Smooth muscle cell (in vitro differentiated cells): ENCODE results near the gene CSF2RB. TPM values are rescaled to one million over a fixed set of nuclear protein-coding genes. Genes with fewer than 3 reads are reported as not detected.

Experiments used
- DNase-seq: peaks from one replicate; lab custom pipeline; 2025; ENCODE audit not compliant: unreplicated experiment; lab: John Stamatoyannopoulos, UW
- H2AFZ ChIP-seq: fragments of 200-600 bp; sonication (generic); 2 replicates; pipeline ENCODE4 v1.6.0; 2016; ENCODE audit warnings: antibody characterized with exemption, low read depth, mild to moderate bottlenecking
- H3F3A ChIP-seq: fragments of 200-600 bp; sonication (generic); 2 replicates; pipeline ENCODE4 v1.6.0; 2017; ENCODE audit warnings: antibody characterized with exemption, low read depth
- H3K27ac ChIP-seq: fragments of 200-600 bp; sonication (generic); 2 replicates; pipeline ENCODE4 v1.5.1; 2016; ENCODE audit warnings: low read depth, mild to moderate bottlenecking
- H3K27me3 ChIP-seq: fragments of 200-600 bp; sonication (generic); 2 replicates; pipeline ENCODE4 v1.6.1; 2016; ENCODE audit warnings: low read depth, mild to moderate bottlenecking
- H3K36me3 ChIP-seq: fragments of 200-600 bp; sonication (generic); 2 replicates; pipeline ENCODE4 v1.5.1; 2016; ENCODE audit warnings: low read depth
- H3K4me1 ChIP-seq: fragments of 200-600 bp; sonication (generic); 2 replicates; pipeline ENCODE4 v1.5.1; 2016; ENCODE audit warnings: low read depth
- H3K4me2 ChIP-seq: fragments of 200-600 bp; sonication (generic); 2 replicates; pipeline ENCODE4 v1.6.0; 2016; ENCODE audit warnings: mild to moderate bottlenecking
- H3K4me3 ChIP-seq: fragments of 200-600 bp; sonication (generic); 2 replicates; pipeline ENCODE4 v1.5.1; 2016; ENCODE audit warnings: mild to moderate bottlenecking
- H3K79me2 ChIP-seq: fragments of 200-600 bp; sonication (generic); 2 replicates; pipeline ENCODE4 v1.6.0; 2016; ENCODE audit warnings: low read depth, mild to moderate bottlenecking
- H3K9ac ChIP-seq: fragments of 200-600 bp; sonication (generic); 2 replicates; pipeline ENCODE4 v1.6.0; 2016; ENCODE audit warnings: low read depth
- H3K9me3 ChIP-seq: fragments of 200-600 bp; sonication (generic); replicated peaks from 2 replicates; pipeline ENCODE4 v1.5.1; 2016; ENCODE audit warnings: low read depth
- H4K20me1 ChIP-seq: fragments of 200-600 bp; sonication (generic); 2 replicates; pipeline ENCODE4 v1.6.0; 2016; ENCODE audit warnings: low read depth
- WGBS: methylation state at CpG from one replicate; pipeline ENCODE4 v1.1.7; 2016; ENCODE audit warnings: low lambda C conversion rate; 5-methylcytosine and 5-hydroxymethylcytosine counted together
- polyA plus RNA-seq: library from polyadenylated mRNA; unstranded; fragments of >200 nt; fragmentation: Nextera tagmentation; extraction: Ambion mirVana; gene quantifications from 2 replicates; pipeline ENCODE4 v1.2.1, GENCODE V29; 2016
- total RNA-seq: library from RNA; depleted of rRNA; stranded (reverse); fragments of >200 nt; gene quantifications from 2 replicates; pipeline ENCODE4 v1.2.3, GENCODE V29; 2014
- TF ChIP-seq, protein P1 (sequence below): fragments of 200-600 bp; sonication (generic); IDR thresholded peaks from 2 replicates; pipeline ENCODE4 v1.5.1; 2017; ENCODE audit warnings: borderline replicate concordance, mild to moderate bottlenecking, antibody characterized with exemption; ENCODE audit not compliant: insufficient read depth, poor library complexity, severe bottlenecking

CSF2RB gene
- total and polyA plus RNA-seq, 2 experiments from 2014 or later = 0.43 TPM; not detected in 1

DNA sequence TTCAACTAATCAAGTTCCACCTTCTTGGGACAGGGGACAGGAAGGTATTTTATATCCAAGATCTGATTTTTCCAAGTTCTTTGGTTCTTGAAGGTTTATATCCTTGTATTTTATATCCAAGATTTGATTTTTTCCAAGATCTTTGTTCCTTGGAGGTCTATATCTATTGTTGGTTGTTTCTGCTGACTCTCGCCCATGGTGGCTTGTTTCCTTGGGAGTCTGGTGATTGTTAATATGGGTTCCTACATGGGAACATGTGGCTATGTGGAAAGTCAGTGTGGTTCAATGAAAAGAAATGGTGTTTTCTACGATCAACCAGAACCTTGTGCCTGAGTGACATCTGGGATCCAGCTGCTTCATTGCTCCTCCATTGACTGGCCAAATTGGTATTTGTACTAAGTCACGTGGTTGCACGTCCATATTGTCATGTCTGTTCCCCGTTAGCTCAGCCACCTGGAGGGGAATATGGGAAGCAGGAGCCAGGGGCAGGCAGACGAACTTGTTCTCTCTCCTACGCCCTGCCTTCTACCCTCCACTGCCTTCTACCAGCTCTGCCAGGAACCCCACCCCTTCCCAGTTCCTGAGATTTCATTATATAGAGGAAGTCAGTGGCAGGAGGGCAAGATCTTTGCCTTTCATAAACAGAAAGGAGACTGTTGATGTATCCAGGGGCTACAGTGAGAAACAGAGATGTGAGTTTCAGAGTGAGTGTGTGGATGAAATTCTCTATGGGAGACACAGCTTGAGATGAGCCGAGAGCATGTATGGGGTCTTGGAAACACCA is 11.1 kb upstream of the CSF2RB start:
- peaks cover 4% of the 10 kb centered on the region for H3K27me3 ChIP-seq
- no peaks in the 10 kb centered on the region for H3K4me1 ChIP-seq
- no peaks in the 10 kb centered on the region for H3K36me3 ChIP-seq
- H3K27ac ChIP-seq = no peak overlapping the region
- no peak for DNase-seq
- no peak overlapping the region for H3K9ac ChIP-seq
- H3K4me3 ChIP-seq = no peak overlapping the region
- H3F3A ChIP-seq = no peaks in the 10 kb centered on the region
- H2AFZ ChIP-seq = no peak overlapping the region
- no peaks in the 10 kb centered on the region for H3K79me2 ChIP-seq
- no peaks in the 10 kb centered on the region for H4K20me1 ChIP-seq
- no peaks in the 10 kb centered on the region for H3K9me3 ChIP-seq
- no peak overlapping the region for H3K4me2 ChIP-seq
- WGBS = 86% methylated on average over 8 of the region's 8 CpGs
- TF ChIP-seq, protein P1, sequence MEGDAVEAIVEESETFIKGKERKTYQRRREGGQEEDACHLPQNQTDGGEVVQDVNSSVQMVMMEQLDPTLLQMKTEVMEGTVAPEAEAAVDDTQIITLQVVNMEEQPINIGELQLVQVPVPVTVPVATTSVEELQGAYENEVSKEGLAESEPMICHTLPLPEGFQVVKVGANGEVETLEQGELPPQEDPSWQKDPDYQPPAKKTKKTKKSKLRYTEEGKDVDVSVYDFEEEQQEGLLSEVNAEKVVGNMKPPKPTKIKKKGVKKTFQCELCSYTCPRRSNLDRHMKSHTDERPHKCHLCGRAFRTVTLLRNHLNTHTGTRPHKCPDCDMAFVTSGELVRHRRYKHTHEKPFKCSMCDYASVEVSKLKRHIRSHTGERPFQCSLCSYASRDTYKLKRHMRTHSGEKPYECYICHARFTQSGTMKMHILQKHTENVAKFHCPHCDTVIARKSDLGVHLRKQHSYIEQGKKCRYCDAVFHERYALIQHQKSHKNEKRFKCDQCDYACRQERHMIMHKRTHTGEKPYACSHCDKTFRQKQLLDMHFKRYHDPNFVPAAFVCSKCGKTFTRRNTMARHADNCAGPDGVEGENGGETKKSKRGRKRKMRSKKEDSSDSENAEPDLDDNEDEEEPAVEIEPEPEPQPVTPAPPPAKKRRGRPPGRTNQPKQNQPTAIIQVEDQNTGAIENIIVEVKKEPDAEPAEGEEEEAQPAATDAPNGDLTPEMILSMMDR = no peak

DNA sequence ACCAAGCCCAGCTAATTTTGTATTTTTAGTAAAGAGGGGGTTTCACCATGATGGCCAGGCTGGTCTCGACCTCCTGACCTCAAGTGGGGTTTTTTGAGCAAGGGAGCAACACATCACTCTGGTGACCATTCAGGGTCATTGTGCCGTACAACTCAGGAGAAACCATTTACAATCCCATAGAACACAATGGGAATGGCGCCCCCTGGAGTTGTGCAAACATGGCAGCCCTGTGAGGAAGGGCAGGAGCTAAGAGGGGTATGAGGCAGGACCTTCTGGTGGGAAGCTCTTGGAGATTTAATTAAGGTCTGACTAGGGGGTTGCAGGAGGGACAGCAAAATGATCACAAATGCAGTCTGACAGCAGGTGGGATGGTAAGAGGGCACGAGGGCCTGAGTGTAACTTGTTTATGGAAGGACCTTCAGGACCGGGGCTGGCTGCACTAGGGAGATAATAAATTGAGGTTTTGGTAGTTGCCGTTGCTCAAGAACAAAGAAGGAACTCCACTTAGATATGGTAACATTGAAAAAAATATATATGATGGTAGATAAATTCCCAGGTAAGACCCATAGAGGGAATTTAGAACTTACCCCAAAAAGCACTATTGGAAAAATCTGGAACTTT is 9.1 kb upstream of the CSF2RB start:
- no peak overlapping the region for H2AFZ ChIP-seq
- H3K9me3 ChIP-seq = no peaks in the 10 kb centered on the region
- H3K9ac ChIP-seq = no peak overlapping the region
- 85% methylated on average over 6 of the region's 6 CpGs for WGBS
- H3F3A ChIP-seq = no peaks in the 10 kb centered on the region
- H3K4me1 ChIP-seq = no peaks in the 10 kb centered on the region
- H3K79me2 ChIP-seq = no peaks in the 10 kb centered on the region
- no peak overlapping the region for H3K4me3 ChIP-seq
- no peaks in the 10 kb centered on the region for H3K36me3 ChIP-seq
- no peaks in the 10 kb centered on the region for H4K20me1 ChIP-seq
- TF ChIP-seq, protein P1 = no peak
- no peaks in the 10 kb centered on the region for H3K27me3 ChIP-seq
- H3K4me2 ChIP-seq = no peak overlapping the region
- no peak for DNase-seq
- no peak overlapping the region for H3K27ac ChIP-seq

DNA sequence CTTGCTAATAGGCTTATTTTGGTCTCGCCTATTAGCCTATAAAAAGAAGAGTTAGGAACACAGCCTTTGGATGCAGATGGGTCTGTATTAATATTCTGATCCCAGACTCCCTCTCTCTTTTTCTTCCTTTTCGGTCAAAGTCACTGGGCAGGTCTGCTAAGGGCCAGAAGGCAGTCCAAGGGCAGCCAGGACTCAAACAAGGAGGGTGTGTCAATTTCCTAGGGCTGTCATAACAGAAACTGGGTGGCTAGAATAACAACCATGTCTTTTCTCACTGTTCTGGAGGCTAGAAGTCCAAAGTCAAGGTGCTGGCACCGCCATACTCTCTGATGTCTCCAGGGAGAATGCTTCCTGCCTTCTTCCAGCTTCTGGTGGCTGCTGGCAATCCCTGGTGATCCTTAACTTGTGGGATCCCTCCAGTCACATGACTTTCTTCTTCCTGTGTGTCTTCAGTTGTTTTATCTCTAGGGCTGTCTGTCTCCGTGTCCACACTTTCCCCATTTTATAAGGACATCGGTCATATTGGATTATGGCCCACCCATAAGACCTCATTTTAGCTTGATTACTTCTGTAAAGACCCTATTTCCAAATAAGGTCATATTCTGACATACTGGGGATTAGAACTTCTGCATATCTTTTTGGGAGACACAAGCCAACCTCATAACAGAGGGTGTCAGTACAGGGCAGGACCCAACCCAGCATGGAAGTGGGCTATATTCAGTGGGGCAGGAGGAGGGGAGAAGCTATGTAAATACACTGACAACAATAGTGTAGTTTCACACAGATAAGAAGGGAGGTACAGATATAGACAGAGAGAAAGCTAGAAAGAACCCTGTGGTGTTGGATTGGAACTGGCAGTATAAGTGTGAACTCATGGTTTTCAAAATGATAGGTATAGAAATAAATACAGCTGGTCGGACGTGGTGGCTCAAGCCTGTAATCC is 5.9 kb upstream of the CSF2RB start:
- H3K4me3 ChIP-seq = no peak overlapping the region
- TF ChIP-seq, protein P1 = no peak

More for the DNA sequence above, 5.9 kb upstream of the CSF2RB start:
- no peaks in the 10 kb centered on the region for H3K36me3 ChIP-seq
- 93% methylated on average over 7 of the region's 7 CpGs for WGBS
- H3K9ac ChIP-seq = no peak overlapping the region
- no peak overlapping the region for H3K4me2 ChIP-seq
- H3F3A ChIP-seq = no peaks in the 10 kb centered on the region
- no peaks in the 10 kb centered on the region for H3K79me2 ChIP-seq
- H3K27me3 ChIP-seq = no peaks in the 10 kb centered on the region
- no peak for DNase-seq
- no peak overlapping the region for H3K27ac ChIP-seq
- H3K4me1 ChIP-seq = peaks cover 8% of the 10 kb centered on the region
- H2AFZ ChIP-seq = no peak overlapping the region
- no peaks in the 10 kb centered on the region for H4K20me1 ChIP-seq
- H3K9me3 ChIP-seq = no peaks in the 10 kb centered on the region
